Mesothelial cell of epicardium (in vitro differentiated cells): ENCODE measurements around the gene COQ10A. TPM values are rescaled to one million over a fixed set of nuclear protein-coding genes. Genes with fewer than 3 reads are reported as not detected.

Source experiments
- DNase-seq, 2 experiments: peaks; one replicate each; pipeline ENCODE4 v3.0.0; 2021; ENCODE audit warnings: low spot score in 2 of 2; ENCODE audit not compliant: unreplicated experiment in 2 of 2
- H3K27ac Mint-ChIP-seq: 2 replicates; pipeline ENCODE4 v1.8.0; 2021; ENCODE audit warnings: mixed read lengths
- H3K27me3 Mint-ChIP-seq: 2 replicates; pipeline ENCODE4 v1.8.0; 2021; ENCODE audit warnings: low read depth, mixed read lengths
- H3K36me3 Mint-ChIP-seq: 2 replicates; pipeline ENCODE4 v1.8.0; 2021; ENCODE audit warnings: mixed read lengths
- H3K4me1 Mint-ChIP-seq: 2 replicates; pipeline ENCODE4 v1.8.0; 2021; ENCODE audit warnings: mixed read lengths
- H3K4me3 Mint-ChIP-seq: 2 replicates; pipeline ENCODE4 v1.8.0; 2021; ENCODE audit warnings: mild to moderate bottlenecking, moderate library complexity, mixed read lengths
- H3K9me3 Mint-ChIP-seq: 2 replicates; pipeline ENCODE4 v1.8.0; 2021; ENCODE audit warnings: mixed read lengths
- CTCF ChIP-seq: fragments of 200-600 bp; sonication (generic); IDR thresholded peaks from one replicate; pipeline ENCODE4 v1.5.0; 2021; ENCODE audit warnings: antibody characterized with exemption; ENCODE audit not compliant: unreplicated experiment
- total RNA-seq: library from RNA; stranded (reverse); gene quantifications from 3 replicates; pipeline ENCODE4 v1.2.1, GENCODE V29; 2021

Gene COQ10A
- total RNA-seq, 1 donor from 2014 or later, result 15.3 TPM

GRCh38 chr12:56244494-56244893 is 22.2 kb upstream of the COQ10A start:
- no peaks in the 10 kb centered on the region for H3K4me1 Mint-ChIP-seq
- no peaks in the 10 kb centered on the region for H3K9me3 Mint-ChIP-seq
- no peak overlapping the region for H3K27ac Mint-ChIP-seq
- peaks cover 44% of the 10 kb centered on the region for H3K36me3 Mint-ChIP-seq
- no peaks in the 10 kb centered on the region for H3K27me3 Mint-ChIP-seq
- TF ChIP-seq CTCF, result no peak
- H3K4me3 Mint-ChIP-seq, result no peak overlapping the region
- DNase-seq, result no peak

- Mint-ChIP-seq H3K4me3 (no peak overlapping the region), H3K27ac (no peak overlapping the region), H3K9me3 (no peaks in the 10 kb centered on the region), H3K27me3 (no peaks in the 10 kb centered on the region), H3K4me1 (no peaks in the 10 kb centered on the region), H3K36me3 (peaks cover 39% of the 10 kb centered on the region)
- no peak for DNase-seq
- no peak for TF ChIP-seq CTCF
Measured at GRCh38 chr12:56247923-56248322, 18.8 kb upstream of the COQ10A start.

- Mint-ChIP-seq H3K4me1 (no peaks in the 10 kb centered on the region), H3K27ac (no peak overlapping the region), H3K9me3 (no peaks in the 10 kb centered on the region), H3K27me3 (no peaks in the 10 kb centered on the region), H3K36me3 (peaks cover 42% of the 10 kb centered on the region), H3K4me3 (no peak overlapping the region)
- no peak for DNase-seq
- no peak for TF ChIP-seq CTCF
Measured at GRCh38 chr12:56248711-56249110, 18.0 kb upstream of the COQ10A start.

- no peaks in the 10 kb centered on the region for H3K9me3 Mint-ChIP-seq
- no peak for TF ChIP-seq CTCF
- H3K4me1 Mint-ChIP-seq, result peaks cover 8% of the 10 kb centered on the region
- no peak overlapping the region for H3K4me3 Mint-ChIP-seq
- H3K27ac Mint-ChIP-seq, result no peak overlapping the region
- no peak for DNase-seq
- H3K27me3 Mint-ChIP-seq, result no peaks in the 10 kb centered on the region
- peaks cover 40% of the 10 kb centered on the region for H3K36me3 Mint-ChIP-seq
Measured at GRCh38 chr12:56252649-56253048, 14.1 kb upstream of the COQ10A start.

- no peak overlapping the region for H3K4me3 Mint-ChIP-seq
- TF ChIP-seq CTCF, result no peak
- no peak overlapping the region for H3K27ac Mint-ChIP-seq
- H3K9me3 Mint-ChIP-seq, result no peaks in the 10 kb centered on the region
- no peaks in the 10 kb centered on the region for H3K27me3 Mint-ChIP-seq
- H3K4me1 Mint-ChIP-seq, result peaks cover 8% of the 10 kb centered on the region
- peaks cover 38% of the 10 kb centered on the region for H3K36me3 Mint-ChIP-seq
- no peak for DNase-seq
Measured at GRCh38 chr12:56253091-56253490, 13.7 kb upstream of the COQ10A start.

GRCh38 chr12:56255671-56256070 is 11.1 kb upstream of the COQ10A start:
- Mint-ChIP-seq H3K27me3 (no peaks in the 10 kb centered on the region), H3K9me3 (no peaks in the 10 kb centered on the region), H3K4me1 (peaks cover 15% of the 10 kb centered on the region), H3K27ac (no peak overlapping the region), H3K4me3 (no peak overlapping the region), H3K36me3 (peaks cover 35% of the 10 kb centered on the region)
- TF ChIP-seq CTCF, result no peak
- no peak for DNase-seq
